ENCODE results near the gene HPS3. TPM values are rescaled to one million over a fixed set of nuclear protein-coding genes. Genes with fewer than 3 reads are reported as not detected.

Gene HPS3
- total RNA-seq, 1 donor from 2014 or later: 19.3 TPM

DNA sequence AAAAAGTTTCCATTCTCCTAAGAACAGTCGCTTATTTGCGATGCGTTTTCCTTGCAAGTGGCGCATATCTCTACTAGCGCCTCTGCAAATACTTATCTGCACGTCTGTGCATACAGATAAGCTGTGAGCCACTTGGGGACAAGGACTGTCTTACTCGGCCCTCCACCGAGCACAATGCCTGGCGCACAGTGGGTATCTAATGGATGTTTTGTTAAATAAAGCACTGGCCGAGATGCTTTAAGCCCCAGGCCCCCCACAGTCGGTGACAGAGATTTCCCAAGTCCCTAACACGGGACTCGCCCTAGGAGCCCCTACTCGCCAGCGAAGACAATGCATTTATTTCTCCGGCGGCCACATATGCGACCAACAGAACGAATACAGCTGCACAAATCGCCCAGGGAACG is 43.6 kb upstream of the HPS3 start:
- H3K4me1 Mint-ChIP-seq (ENCODE audit: unreplicated experiment): peaks cover 28% of the 10 kb centered on the region
- TF ChIP-seq, protein P1, sequence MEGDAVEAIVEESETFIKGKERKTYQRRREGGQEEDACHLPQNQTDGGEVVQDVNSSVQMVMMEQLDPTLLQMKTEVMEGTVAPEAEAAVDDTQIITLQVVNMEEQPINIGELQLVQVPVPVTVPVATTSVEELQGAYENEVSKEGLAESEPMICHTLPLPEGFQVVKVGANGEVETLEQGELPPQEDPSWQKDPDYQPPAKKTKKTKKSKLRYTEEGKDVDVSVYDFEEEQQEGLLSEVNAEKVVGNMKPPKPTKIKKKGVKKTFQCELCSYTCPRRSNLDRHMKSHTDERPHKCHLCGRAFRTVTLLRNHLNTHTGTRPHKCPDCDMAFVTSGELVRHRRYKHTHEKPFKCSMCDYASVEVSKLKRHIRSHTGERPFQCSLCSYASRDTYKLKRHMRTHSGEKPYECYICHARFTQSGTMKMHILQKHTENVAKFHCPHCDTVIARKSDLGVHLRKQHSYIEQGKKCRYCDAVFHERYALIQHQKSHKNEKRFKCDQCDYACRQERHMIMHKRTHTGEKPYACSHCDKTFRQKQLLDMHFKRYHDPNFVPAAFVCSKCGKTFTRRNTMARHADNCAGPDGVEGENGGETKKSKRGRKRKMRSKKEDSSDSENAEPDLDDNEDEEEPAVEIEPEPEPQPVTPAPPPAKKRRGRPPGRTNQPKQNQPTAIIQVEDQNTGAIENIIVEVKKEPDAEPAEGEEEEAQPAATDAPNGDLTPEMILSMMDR (IDR thresholded peaks at IDR 0.05): no peak
- peak overlapping the region; percentile 97 for H3K4me3 Mint-ChIP-seq (ENCODE audit: unreplicated experiment)
- no peaks in the 10 kb centered on the region for H3K9me3 Mint-ChIP-seq (ENCODE audit: unreplicated experiment)
- peaks cover 16% of the 10 kb centered on the region for H3K36me3 Mint-ChIP-seq (ENCODE audit: unreplicated experiment)
- DNase-seq (ENCODE audit: extremely low spot score, unreplicated experiment): no peak
- H3K27me3 Mint-ChIP-seq (ENCODE audit: unreplicated experiment): no peaks in the 10 kb centered on the region
- H3K27ac Mint-ChIP-seq (ENCODE audit: unreplicated experiment): peak overlapping the region; percentile 94

DNA sequence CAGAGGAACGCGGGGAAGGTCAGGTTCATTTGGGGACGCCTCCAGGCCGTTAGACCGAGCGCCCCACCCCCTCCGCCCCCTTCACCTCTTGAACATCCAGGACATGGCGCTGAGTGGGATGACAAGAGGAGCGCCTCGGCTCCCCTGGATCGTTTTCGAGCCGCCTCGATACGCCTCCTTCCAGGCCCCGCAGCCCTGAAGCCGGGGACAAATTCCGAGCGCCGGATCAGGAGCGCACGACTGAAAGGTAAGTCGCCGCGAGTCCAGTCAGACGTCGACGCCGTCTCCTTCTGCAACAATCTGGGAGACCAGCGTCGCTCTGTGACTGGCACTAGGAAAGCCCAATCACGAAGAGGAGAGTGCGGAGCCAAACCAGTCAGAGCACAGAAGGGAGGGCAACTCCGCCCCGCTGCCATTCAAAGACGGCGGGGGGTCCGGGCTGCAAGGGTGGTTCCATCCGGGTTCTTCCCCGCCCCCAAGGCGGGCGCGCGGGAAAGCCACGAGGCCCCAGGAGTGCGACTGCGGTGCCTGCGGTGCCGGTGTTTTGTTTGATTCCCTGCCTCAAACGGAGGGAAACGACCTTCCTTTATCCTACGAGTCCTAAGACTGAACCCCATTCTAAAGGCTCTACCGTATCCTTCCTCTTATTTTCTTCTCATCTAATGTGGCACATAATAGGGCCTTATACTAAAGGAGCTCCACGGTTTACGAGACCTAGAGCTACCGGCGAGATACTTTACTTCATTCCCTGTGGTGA is 43.0 kb upstream of the HPS3 start, which contains the start of gene HLTF:
HLTF (minus strand) TSS at position 302 of the 757 bp plus-strand sequence; CDS start at position 105, 197 bp downstream.
- peaks cover 24% of the 10 kb centered on the region for H3K4me1 Mint-ChIP-seq (ENCODE audit: unreplicated experiment)
- DNase-seq (ENCODE audit: extremely low spot score, unreplicated experiment): peak; percentile 98
- peak within 1 kb of the TSS; percentile 94 for H3K27ac Mint-ChIP-seq (ENCODE audit: unreplicated experiment)
- H3K4me3 Mint-ChIP-seq (ENCODE audit: unreplicated experiment): peak within 1 kb of the TSS; percentile 97
- TF ChIP-seq, protein P1 (IDR thresholded peaks at IDR 0.05): no peak
- H3K27me3 Mint-ChIP-seq (ENCODE audit: unreplicated experiment): no peaks in the 10 kb centered on the region
- H3K9me3 Mint-ChIP-seq (ENCODE audit: unreplicated experiment): no peaks in the 10 kb centered on the region
- peaks cover 16% of the 10 kb centered on the region for H3K36me3 Mint-ChIP-seq (ENCODE audit: unreplicated experiment)

DNA sequence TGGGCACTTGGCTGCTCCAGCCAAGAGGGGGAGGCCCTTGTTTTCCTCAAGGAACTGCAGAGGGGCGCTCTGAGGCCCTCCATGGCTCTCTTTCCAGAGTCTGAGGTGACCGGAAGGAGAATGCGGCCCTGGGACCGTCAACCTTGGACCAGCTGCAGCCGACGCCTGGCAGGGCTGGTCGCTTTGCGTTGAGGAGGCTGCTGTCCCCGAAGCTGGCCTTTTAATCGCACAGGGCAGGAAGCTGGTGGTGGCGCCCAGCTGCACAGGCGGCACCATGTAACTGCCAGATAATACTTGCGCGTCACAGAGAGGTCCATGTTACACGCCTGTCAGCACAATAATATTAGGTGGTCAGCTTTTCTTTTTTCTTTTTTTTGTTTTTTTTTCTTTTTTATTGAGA is 42.2 kb upstream of the HPS3 start:
- H3K27me3 Mint-ChIP-seq (ENCODE audit: unreplicated experiment): no peaks in the 10 kb centered on the region
- no peaks in the 10 kb centered on the region for H3K9me3 Mint-ChIP-seq (ENCODE audit: unreplicated experiment)
- no peak overlapping the region for H3K27ac Mint-ChIP-seq (ENCODE audit: unreplicated experiment)
- peaks cover 13% of the 10 kb centered on the region for H3K36me3 Mint-ChIP-seq (ENCODE audit: unreplicated experiment)
- no peak overlapping the region for H3K4me3 Mint-ChIP-seq (ENCODE audit: unreplicated experiment)
- DNase-seq (ENCODE audit: extremely low spot score, unreplicated experiment): no peak
- TF ChIP-seq, protein P1 (IDR thresholded peaks at IDR 0.05): no peak
- H3K4me1 Mint-ChIP-seq (ENCODE audit: unreplicated experiment): peaks cover 23% of the 10 kb centered on the region

DNA sequence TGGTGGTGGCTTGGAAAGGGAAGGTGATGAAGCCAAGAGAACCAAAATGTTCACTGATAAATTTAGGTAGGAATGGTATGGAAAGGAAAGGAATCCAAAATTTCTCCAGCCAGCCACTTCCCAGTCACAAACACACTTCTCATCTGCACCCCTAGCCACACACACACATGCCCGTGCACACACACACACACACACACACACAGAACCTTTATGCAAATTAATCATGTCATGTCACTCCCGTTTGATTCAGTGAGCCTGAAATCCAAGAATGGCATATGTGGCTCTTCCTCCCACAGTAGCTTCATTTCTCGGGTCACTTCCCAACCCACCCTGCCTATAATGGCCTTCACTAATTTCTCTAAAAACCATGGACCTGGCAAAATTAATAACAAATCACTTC is 40.0 kb upstream of the HPS3 start:
- Mint-ChIP-seq H3K36me3 (ENCODE audit: unreplicated experiment) (peaks cover 3% of the 10 kb centered on the region), H3K27me3 (ENCODE audit: unreplicated experiment) (no peaks in the 10 kb centered on the region), H3K4me3 (ENCODE audit: unreplicated experiment) (no peak overlapping the region), H3K9me3 (ENCODE audit: unreplicated experiment) (no peaks in the 10 kb centered on the region), H3K4me1 (ENCODE audit: unreplicated experiment) (peaks cover 16% of the 10 kb centered on the region), H3K27ac (ENCODE audit: unreplicated experiment) (no peak overlapping the region)
- DNase-seq (ENCODE audit: extremely low spot score, unreplicated experiment): no peak
- TF ChIP-seq, protein P1 (IDR thresholded peaks at IDR 0.05): no peak

DNA sequence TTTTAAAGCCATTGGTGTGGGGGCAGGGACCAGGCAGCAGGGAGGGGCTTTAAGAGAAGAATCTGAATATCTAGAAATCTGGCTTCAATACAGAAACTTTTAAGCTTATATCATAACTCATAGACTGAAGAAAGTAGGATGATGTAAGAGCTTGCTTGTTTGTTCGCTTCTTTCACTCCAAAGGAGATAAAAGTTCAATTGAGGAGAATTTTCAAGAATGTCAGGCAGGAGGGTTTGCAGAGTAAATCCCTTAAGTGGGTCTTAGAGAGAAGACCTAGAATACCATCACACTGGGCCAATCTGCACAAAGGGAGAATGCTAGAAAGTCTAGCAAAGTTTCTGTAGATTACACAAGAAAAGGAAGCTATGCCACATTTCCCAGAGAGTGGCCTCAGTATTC is 39.0 kb upstream of the HPS3 start:
- Mint-ChIP-seq H3K9me3 (ENCODE audit: unreplicated experiment) (no peaks in the 10 kb centered on the region), H3K4me1 (ENCODE audit: unreplicated experiment) (peaks cover 5% of the 10 kb centered on the region), H3K36me3 (ENCODE audit: unreplicated experiment) (no peaks in the 10 kb centered on the region), H3K4me3 (ENCODE audit: unreplicated experiment) (no peak overlapping the region), H3K27ac (ENCODE audit: unreplicated experiment) (no peak overlapping the region), H3K27me3 (ENCODE audit: unreplicated experiment) (no peaks in the 10 kb centered on the region)
- TF ChIP-seq, protein P1 (IDR thresholded peaks at IDR 0.05): no peak
- DNase-seq (ENCODE audit: extremely low spot score, unreplicated experiment): no peak

All from osteocyte (in vitro differentiated cells).